Heart left ventricle (tissue), 16 donors: ENCODE data around the gene TNFSF13B. TPM values are rescaled to one million over a fixed set of nuclear protein-coding genes. Genes with fewer than 3 reads are reported as not detected.

ENCODE experiments used
- ATAC-seq, 4 donors: fragments of 200-7000 bp; cut with Tn5 transposase; one replicate each; pipeline ENCODE4 v1.9.1; 2020 to 2022; ENCODE audit warnings: moderate library complexity in 4 of 4, mild to moderate bottlenecking in 3 of 4, moderate number of reproducible peaks in 1 of 4
- DNase-seq, 5 donors: peaks; one replicate each; pipeline ENCODE4 v3.0.0-alpha.2; 2020
- H3K27ac ChIP-seq, 12 donors: fragments of 200-600 bp; sonication (generic) in 4 of 12; one replicate each; pipeline versions ENCODE4 v1.5.0 to v1.8.0; 2016 to 2022; ENCODE audit warnings: mild to moderate bottlenecking in 2 of 12
- H3K27me3 ChIP-seq, 9 donors: fragments of 200-600 bp; sonication (generic) in 2 of 9; one replicate each; pipeline versions ENCODE4 v1.5.1 to v1.8.0; 2016 to 2022; ENCODE audit warnings: mild to moderate bottlenecking in 3 of 9
- H3K36me3 ChIP-seq, 9 donors: fragments of 200-600 bp; sonication (generic) in 2 of 9; one replicate each; pipeline versions ENCODE4 v1.5.0 to v1.8.0; 2018 to 2022; ENCODE audit warnings: mild to moderate bottlenecking in 2 of 9
- H3K4me1 ChIP-seq, 12 donors: fragments of 200-600 bp; sonication (generic) in 4 of 12; one replicate each; pipeline versions ENCODE4 v1.5.0 to v1.8.0; 2016 to 2022; ENCODE audit warnings: mild to moderate bottlenecking in 3 of 12
- H3K4me3 ChIP-seq, 12 donors: fragments of 200-600 bp; sonication (generic) in 4 of 12; one replicate each; pipeline versions ENCODE4 v1.5.0 to v1.8.0; 2017 to 2022; ENCODE audit warnings: mild to moderate bottlenecking in 9 of 12, moderate library complexity in 4 of 12
- H3K9me3 ChIP-seq, 12 donors: fragments of 200-600 bp; sonication (generic) in 4 of 12; one replicate each; pipeline versions ENCODE4 v1.5.0 to v1.8.0; 2016 to 2022; ENCODE audit warnings: mild to moderate bottlenecking in 1 of 12
- CTCF ChIP-seq, 12 donors: fragments of 200-600 bp; sonication (generic) in 4 of 12; IDR thresholded peaks; one replicate each; pipeline versions ENCODE4 v1.5.0 to v1.8.0; 2018 to 2022; ENCODE audit warnings: antibody characterized with exemption in 12 of 12, mild to moderate bottlenecking in 5 of 12
- POLR2A ChIP-seq, 2 donors: fragments of 450-650 bp; IDR thresholded peaks; one replicate each; pipeline ENCODE4 v1.6.1; 2017; ENCODE audit warnings: antibody characterized with exemption in 2 of 2, mild to moderate bottlenecking in 2 of 2, moderate library complexity in 2 of 2
- WGBS, 4 donors: extraction: QIAGEN DNeasy Blood & Tissue Kit in 2 of 4; methylation state at CpG; one replicate each; pipeline versions ENCODE4 v1.1.5 to v1.1.7; 2013 to 2018; 5-methylcytosine and 5-hydroxymethylcytosine counted together
- intact Hi-C, 10 donors: fragments of 100-400 bp; cut with DNase I; formaldehyde crosslinking; loops; one replicate each; pipeline versions ENCODE4 v1.11.1 to v1.14.2; 2022
- polyA plus RNA-seq, 2 donors: library from polyadenylated mRNA; stranded (reverse); fragments of 200-250 nt; gene quantifications; one replicate each; pipeline ENCODE4 v1.2.3, GENCODE V29; 2013
- total RNA-seq, 9 donors: library from RNA; depleted of rRNA in 2 of 9; stranded (reverse); fragments of >200 nt in 2 of 9; fragmentation: NEBNext Ultra II Directional in 3 of 9; extraction: Animal tissue kit (Norgen Biotek cat#: 25700) in 3 of 9; gene quantifications; one replicate each; pipeline versions ENCODE4 v1.1.0 to v1.2.4, GENCODE V29; 2016 to 2023
- donor health status: ischemic (EF 13 %, LVEDD 7.1; RV severe dilation, severe dysfunction).
- donor health status: healthy with polysubstance abuse.
- donor health status: DM: no; HTN: yes; CAD: no.
- donor health status: DM: no; HTN: no; CAD: no.
- donor health status: ischemic (EF 25% LVEDD 6.9; RV normal size, moderate dysfunction).
- donor health status: ischemic (EF 25% LVEDD 5.7; RV mildly dilated, moderate dysfunction).
- donor health status: healthy.
- donor health status: DM: yes; HTN: yes; CAD: no.
- donor health status: ischemic (EF 35%, LVEDD 5.7; RV mildly dilated, moderate dysfunction).
- donor health status: nonischemic (EF 11% LVEDD 7.7; RV severe dilation, severe dysfunction).
- donor health status: DM: yes; HTN: yes; CAD: no.
- donor health status: PGD.
- donor health status: ischemic (EF 29% LVEDD 5.4; RV normal size, mild dysfunction).
- donor health status: nonischemic (EF 23%, LVEDD 6.1; RV moderate dilation, normal function).

Gene TNFSF13B
- total and polyA plus RNA-seq, 11 donors: 0.55 to 26.9 (median 1.0) TPM

- DNase-seq (no peak), ATAC-seq (no peak)
- H3K27ac ChIP-seq: no peak overlapping the region
- no peaks in the 10 kb centered on the region for H3K36me3 ChIP-seq
- WGBS, 4 donors: 85 to 93% (median 91%) methylated on average over 9 of the region's 9 CpGs
- no peaks in the 10 kb centered on the region for H3K4me1 ChIP-seq
- TF ChIP-seq CTCF (IDR thresholded peaks at IDR 0.05) (no peak), POLR2A (IDR thresholded peaks at IDR 0.05) (no peak)
- H3K4me3 ChIP-seq: no peak overlapping the region
- no peaks in the 10 kb centered on the region for H3K9me3 ChIP-seq
- H3K27me3 ChIP-seq: peaks cover 0 to 4% (median 0%) of the 10 kb centered on the region in 9 donors
- intact Hi-C loops: no loop called here
These were observed 81.1 kb downstream of the TNFSF13B start for GRCh38 chr13:108350579-108350978.

- ATAC-seq: peak; percentile 27 to 64 (median 48)
- Histone ChIP-seq H3K27me3 (peaks cover 0 to 4% (median 0%) of the 10 kb centered on the region in 9 donors), H3K4me1 (no peaks in the 10 kb centered on the region), H3K27ac (no peak overlapping the region), H3K36me3 (no peaks in the 10 kb centered on the region), H3K4me3 (no peak overlapping the region), H3K9me3 (no peaks in the 10 kb centered on the region)
- intact Hi-C loops: no loop called here
- 45 to 66% (median 54%) methylated on average over 3 of the region's 3 CpGs for WGBS, 4 donors
- no peak for DNase-seq
- TF ChIP-seq CTCF (IDR thresholded peaks at IDR 0.05) (no peak), POLR2A (IDR thresholded peaks at IDR 0.05) (no peak)
These were observed 83.1 kb downstream of the TNFSF13B start for GRCh38 chr13:108352599-108352998.

- no peaks in the 10 kb centered on the region for H3K36me3 ChIP-seq
- WGBS, 4 donors: 88 to 93% (median 90%) methylated on average over 3 of the region's 3 CpGs
- ATAC-seq: no peak
- DNase-seq: no peak
- H3K27ac ChIP-seq: no peak overlapping the region
- intact Hi-C loops: no loop called here
- no peaks in the 10 kb centered on the region for H3K9me3 ChIP-seq
- TF ChIP-seq POLR2A (IDR thresholded peaks at IDR 0.05): no peak
- TF ChIP-seq CTCF (IDR thresholded peaks at IDR 0.05): no peak
- no peaks in the 10 kb centered on the region for H3K27me3 ChIP-seq
- H3K4me1 ChIP-seq: no peaks in the 10 kb centered on the region
- no peak overlapping the region for H3K4me3 ChIP-seq
These were observed 87.7 kb downstream of the TNFSF13B start for GRCh38 chr13:108357228-108357627.

Other genes starting within 250 kb of the TNFSF13B start
- gene LIG4, start 54.2 kb upstream of the TNFSF13B start, total RNA-seq: 10 to 100 TPM in 4 of 9 donors, 1 to 10 TPM in 5; 7.1 to 13.2 (median 9.2) TPM
- gene LIG4, start 54.2 kb upstream of the TNFSF13B start, polyA plus RNA-seq: 1 to 10 TPM; 6.4 to 9.2 TPM
- gene ABHD13, start 51.3 kb upstream of the TNFSF13B start, total RNA-seq: 1 to 10 TPM; 4.4 to 6.6 (median 4.9) TPM
- 1 to 10 TPM; 2.4 to 5.9 TPM for gene ABHD13, start 51.3 kb upstream of the TNFSF13B start, polyA plus RNA-seq